HepG2 (cell line): ENCODE measurements around the gene ASB7. TPM values are rescaled to one million over a fixed set of nuclear protein-coding genes. Genes with fewer than 3 reads are reported as not detected.

ENCODE experiments used
- ATAC-seq: fragments of 200-7000 bp; cut with Tn5 transposase; 3 replicates; pipeline ENCODE4 v1.9.1; 2020; ENCODE audit warnings: mild to moderate bottlenecking, moderate library complexity
- Bru-seq: library from RNA; stranded (reverse); fragments of 400-500 nt; gene quantifications from one replicate; lab custom pipeline; 2021; lab: Mats Ljungman, UMichigan
- BruChase-seq, 2 experiments: library from RNA; stranded (reverse); fragments of 400-500 nt; gene quantifications; one replicate each; lab custom pipeline; 2021; lab: Mats Ljungman, UMichigan
- BruUV-seq: library from RNA; stranded (reverse); fragments of 400-500 nt; replicated peaks from 2 replicates; lab custom pipeline; 2021; lab: Mats Ljungman, UMichigan
- CTCF ChIA-PET: fragments of 300-600 bp; formaldehyde crosslinking; extraction: SDS; loops from one replicate; lab custom pipeline; 2021; ENCODE audit warnings: low total read pairs, inconsistent platforms, low intra/inter-chr PET ratio; lab: Yijun Ruan, JAX
- POLR2A ChIA-PET: fragments of 350-600 bp; sonication (Branson Sonifier 250); formaldehyde crosslinking; loops from one replicate; lab custom pipeline; 2020; ENCODE audit warnings: antibody characterized with exemption, inconsistent platforms; lab: Yijun Ruan, JAX
- DNase-seq: peaks from one replicate; pipeline ENCODE4 v3.0.0-alpha.2; 2015; ENCODE audit warnings: low spot score
- FAIRE-seq: peaks from 3 replicates; lab custom pipeline; 2011; peaks lifted over from hg19 to GRCh38; lab: Jason Lieb, UNC
- H2AFZ ChIP-seq: one replicate; pipeline ENCODE4 v1.6.1; 2011; ENCODE audit warnings: low read length, inconsistent platforms
- H3K27ac ChIP-seq: fragments of 300-600 bp; 3 replicates; pipeline ENCODE4 v1.8.0; 2011; ENCODE audit warnings: mixed run types, mild to moderate bottlenecking, mixed read lengths, low read length, inconsistent platforms; ENCODE audit not compliant: insufficient read depth; ENCODE audit errors: extremely low read length
- H3K27me3 ChIP-seq, 2 experiments: fragments of 200-600 bp in 1 of 2; 2 replicates in 1 of 2; 3 replicates in 1 of 2; pipeline versions ENCODE4 v1.6.0 to v1.8.0; 2011; ENCODE audit warnings: low read length in 2 of 2, mild to moderate bottlenecking in 2 of 2, moderate library complexity in 2 of 2, inconsistent platforms in 1 of 2; ENCODE audit not compliant: insufficient read depth in 2 of 2, control insufficient read depth in 1 of 2
- H3K36me3 ChIP-seq, 2 experiments: fragments of 200-600 bp in 1 of 2; replicated peaks in 1 of 2; 2 replicates in 1 of 2; 3 replicates in 1 of 2; pipeline versions ENCODE4 v1.5.1 to v1.8.0; 2011; ENCODE audit warnings: low read length in 2 of 2, inconsistent platforms in 1 of 2; ENCODE audit not compliant: insufficient read depth in 2 of 2, control insufficient read depth in 1 of 2
- H3K4me1 ChIP-seq: 2 replicates; pipeline ENCODE4 v1.5.1; 2012; ENCODE audit warnings: low read length, inconsistent platforms; ENCODE audit not compliant: insufficient read depth
- H3K4me2 ChIP-seq: 2 replicates; pipeline ENCODE4 v1.6.0; 2011; ENCODE audit warnings: low read depth, low read length, inconsistent platforms
- H3K4me3 ChIP-seq, 3 experiments: fragments of 200-600 bp in 1 of 3; sonication (generic), shearing (Covaris generic) in 1 of 3; replicated peaks in 1 of 3; 2 replicates each; pipeline ENCODE4 v1.5.1; 2011 to 2016; ENCODE audit warnings: low read length in 3 of 3, inconsistent platforms in 2 of 3, low read depth in 2 of 3, mild to moderate bottlenecking in 2 of 3, control low read depth in 1 of 3, mixed read lengths in 1 of 3; ENCODE audit not compliant: insufficient read depth in 1 of 3
- H3K79me2 ChIP-seq: one replicate; pipeline ENCODE4 v1.6.1; 2011; ENCODE audit warnings: low read length, inconsistent platforms; ENCODE audit not compliant: insufficient read depth
- H3K9ac ChIP-seq: 2 replicates; pipeline ENCODE4 v1.6.0; 2011; ENCODE audit warnings: mild to moderate bottlenecking, low read depth, low read length, inconsistent platforms; ENCODE audit not compliant: insufficient read depth
- H3K9me3 ChIP-seq: 2 replicates; pipeline ENCODE4 v1.5.1; 2012; ENCODE audit warnings: mild to moderate bottlenecking, low read length
- H4K20me1 ChIP-seq: 2 replicates; pipeline ENCODE4 v1.6.0; 2011; ENCODE audit warnings: inconsistent platforms, mild to moderate bottlenecking, low read length, moderate library complexity; ENCODE audit not compliant: insufficient read depth
- FOXK1 ChIP-seq: sonication (generic); formaldehyde crosslinking; IDR thresholded peaks from 2 replicates; pipeline ENCODE4 v1.4.0; 2020; ENCODE audit warnings: low read depth, missing genetic modification reagents, borderline replicate concordance
- GATAD1 ChIP-seq: IDR thresholded peaks from 2 replicates; pipeline ENCODE4 v1.6.1; 2016; ENCODE audit warnings: missing genetic modification reagents, missing compliant biosample characterization
- HNRNPLL ChIP-seq: fragments of 200-400 bp; formaldehyde crosslinking; IDR thresholded peaks from 2 replicates; pipeline ENCODE4 v1.6.1; 2017; ENCODE audit warnings: mild to moderate bottlenecking, low read depth, low read length; ENCODE audit not compliant: poor library complexity, severe bottlenecking
- IRF2 ChIP-seq: IDR thresholded peaks from 2 replicates; pipeline ENCODE4 v1.6.1; 2018; ENCODE audit warnings: missing genetic modification reagents, missing compliant biosample characterization
- JDP2 ChIP-seq: sonication (generic); formaldehyde crosslinking; IDR thresholded peaks from 2 replicates; pipeline ENCODE4 v1.8.1; 2022; ENCODE audit warnings: missing genetic modification reagents, borderline replicate concordance
- JUN ChIP-seq: sonication (generic); formaldehyde crosslinking; IDR thresholded peaks from 2 replicates; pipeline ENCODE4 v1.4.0; 2020; ENCODE audit warnings: mild to moderate bottlenecking, missing genetic modification reagents
- KDM5A ChIP-seq: fragments of 200-600 bp; sonication (generic); IDR thresholded peaks from 2 replicates; pipeline ENCODE4 v1.7.0; 2018; ENCODE audit warnings: antibody characterized with exemption, mild to moderate bottlenecking, low read length, borderline replicate concordance
- KDM5B ChIP-seq: sonication (generic); formaldehyde crosslinking; IDR thresholded peaks from 2 replicates; pipeline ENCODE4 v1.4.0; 2020; ENCODE audit warnings: missing genetic modification reagents, mild to moderate bottlenecking, borderline replicate concordance
- MAZ ChIP-seq, 2 experiments: sonication (generic) in 1 of 2; formaldehyde crosslinking in 1 of 2; IDR thresholded peaks; 2 replicates each; pipeline versions ENCODE4 v1.5.0 to v1.6.1; 2012 to 2020; ENCODE audit warnings: low read depth in 2 of 2, mild to moderate bottlenecking in 2 of 2, borderline replicate concordance in 1 of 2, improper control_type of control experiment in 1 of 2, low read length in 1 of 2, missing genetic modification reagents in 1 of 2, moderate library complexity in 1 of 2
- MIER2 ChIP-seq: IDR thresholded peaks from 2 replicates; pipeline ENCODE4 v1.6.1; 2016; ENCODE audit warnings: missing biosample characterization, missing genetic modification reagents
- MIER3 ChIP-seq: IDR thresholded peaks from 2 replicates; pipeline ENCODE4 v1.6.1; 2016; ENCODE audit warnings: missing compliant biosample characterization, borderline replicate concordance
- MIXL1 ChIP-seq: IDR thresholded peaks from 2 replicates; pipeline ENCODE4 v1.6.1; 2016
- NR3C1 ChIP-seq: sonication (generic); formaldehyde crosslinking; IDR thresholded peaks from 2 replicates; pipeline ENCODE4 v1.4.0; 2020; ENCODE audit warnings: missing genetic modification reagents
- U2AF2 ChIP-seq: fragments of 200-400 bp; formaldehyde crosslinking; IDR thresholded peaks from 2 replicates; pipeline ENCODE4 v1.6.1; 2017; ENCODE audit warnings: low read depth, mild to moderate bottlenecking, low read length
- YY1 ChIP-seq: IDR thresholded peaks from 2 replicates; pipeline ENCODE4 v1.6.1; 2011; ENCODE audit warnings: low read length, low read depth, moderate library complexity, mild to moderate bottlenecking; ENCODE audit not compliant: insufficient read depth, insufficient replicate concordance
- ZFY ChIP-seq: sonication (generic); formaldehyde crosslinking; IDR thresholded peaks from 2 replicates; pipeline ENCODE4 v1.4.0; 2020; ENCODE audit warnings: missing genetic modification reagents
- ZNF788 ChIP-seq: sonication (generic); formaldehyde crosslinking; IDR thresholded peaks from 2 replicates; pipeline ENCODE4 v1.5.0; 2020; ENCODE audit warnings: mild to moderate bottlenecking, missing genetic modification reagents, borderline replicate concordance
- ZSCAN31 ChIP-seq: sonication (generic); formaldehyde crosslinking; IDR thresholded peaks from 2 replicates; pipeline ENCODE4 v1.5.0; 2020; ENCODE audit warnings: low read depth, mild to moderate bottlenecking, missing genetic modification reagents
- WGBS: methylation state at CpG from one replicate; pipeline ENCODE4 v1.1.6; 2017; ENCODE audit warnings: low lambda C conversion rate; 5-methylcytosine and 5-hydroxymethylcytosine counted together
- in situ Hi-C: cut with HindIII; loops from 2 replicates; pipeline ENCODE4 v1.10.0; 2017; ENCODE audit warnings: low pct_unique_long_range_greater_than_20kb; ENCODE audit not compliant: extremely low pct_ligation_motif_present
- intact Hi-C: fragments of 100-400 bp; cut with micrococcal nuclease; formaldehyde crosslinking; loops from one replicate; pipeline ENCODE4 v1.10.0; 2022; ENCODE audit not compliant: unreplicated experiment
- long read RNA-seq, 2 experiments: library from RNA in 1 of 2; library from polyadenylated mRNA in 1 of 2; stranded (forward) in 1 of 2; unstranded in 1 of 2; transcript quantifications; one replicate each; pipeline ENCODE4 v2.0.0, GENCODE V29; 2019 to 2022
- polyA minus RNA-seq, 3 experiments: library from RNA; depleted of rRNA, polyadenylated mRNA; stranded (reverse); fragments of >200 nt; gene quantifications; 2 replicates each; pipeline ENCODE4 v1.2.3, GENCODE V29; 2011; ENCODE audit warnings: low replicate concordance in 1 of 3
- polyA plus RNA-seq, 8 experiments: library from polyadenylated mRNA; depleted of rRNA in 3 of 8; stranded (reverse) in 7 of 8; unstranded in 1 of 8; fragments of >200 nt; fragmentation: Illumina TruSeq in 4 of 8; extraction: Trizol in 4 of 8; gene quantifications; 2 replicates each; pipeline versions ENCODE4 v1.2.1 to v1.2.3, GENCODE V29; 2011 to 2016; ENCODE audit warnings: low read depth in 4 of 8, missing spikeins in 1 of 8, mixed read lengths in 1 of 8; ENCODE audit not compliant: insufficient read depth in 1 of 8
- total RNA-seq, 5 experiments: library from RNA; depleted of rRNA; stranded (reverse); fragments of >200 nt; fragmentation: Illumina TruSeq; extraction: Trizol; gene quantifications; 2 replicates each; pipeline ENCODE4 v1.2.3, GENCODE V29; 2016; ENCODE audit warnings: low read depth in 1 of 5

ASB7 gene
- total RNA-seq (2016; rRNA removed; fragmentation: Illumina TruSeq; extraction: Trizol) (12.1 and 15.2 TPM in 2 replicates), polyA plus RNA-seq (2011; rRNA removed) (7.7 and 8.3 TPM in 2 replicates), polyA minus RNA-seq (2011; rRNA and poly(A)+ RNA removed; ENCODE audit: low replicate concordance) (14.1 and 28.8 TPM in 2 replicates), Bru-seq, nascent RNA (percentile 86 among the genes with signal in this experiment), BruChase-seq, experiment 1, labeled RNA remaining after a 6-hour chase (percentile 71 among the genes with signal in this experiment), BruChase-seq, experiment 2, labeled RNA remaining after a 2-hour chase (percentile 82 among the genes with signal in this experiment)
- total RNA-seq (2016; cell fraction: cytosol; rRNA removed; fragmentation: Illumina TruSeq; extraction: Trizol; ENCODE audit: low read depth) = 3.5 and 3.6 TPM in 2 replicates
- 12.5 and 13.8 TPM in 2 replicates for total RNA-seq (2016; cell fraction: insoluble cytoplasmic fraction; rRNA removed; fragmentation: Illumina TruSeq; extraction: Trizol)
- 7.2 and 7.8 TPM in 2 replicates for total RNA-seq (2016; cell fraction: membrane; rRNA removed; fragmentation: Illumina TruSeq; extraction: Trizol)
- total RNA-seq (2016; cell fraction: nucleus; rRNA removed; fragmentation: Illumina TruSeq; extraction: Trizol) = 13.1 and 13.4 TPM in 2 replicates
- polyA plus RNA-seq (2011; cell fraction: cytosol; rRNA removed) = 6.0 and 6.7 TPM in 2 replicates
- 6.9 and 7.6 TPM in 2 replicates for polyA plus RNA-seq (2011; cell fraction: nucleus; rRNA removed)
- 5.3 and 5.7 TPM in 2 replicates for polyA plus RNA-seq (2012)
- 0.51 and 0.92 TPM in 2 replicates for polyA plus RNA-seq (2016; cell fraction: cytosol; fragmentation: Illumina TruSeq; extraction: Trizol; ENCODE audit: low read depth)
- 10.5 and 11.4 TPM in 2 replicates for polyA plus RNA-seq (2016; cell fraction: insoluble cytoplasmic fraction; fragmentation: Illumina TruSeq; extraction: Trizol; ENCODE audit: low read depth)
- polyA plus RNA-seq (2016; cell fraction: membrane; fragmentation: Illumina TruSeq; extraction: Trizol; ENCODE audit: low read depth) = 2.8 and 3.0 TPM in 2 replicates
- polyA plus RNA-seq (2016; cell fraction: nucleus; fragmentation: Illumina TruSeq; extraction: Trizol; ENCODE audit: insufficient read depth, low read depth) = 12.7 and 13.0 TPM in 2 replicates
- polyA minus RNA-seq (2011; cell fraction: cytosol; rRNA and poly(A)+ RNA removed) = 8.4 and 10.1 TPM in 2 replicates
- polyA minus RNA-seq (2011; cell fraction: nucleus; rRNA and poly(A)+ RNA removed) = 25.6 and 30.2 TPM in 2 replicates
- long read RNA-seq, experiment 1, full-length matches to known transcripts = 8 of 10 reads
- long read RNA-seq, experiment 1, partial matches to known transcripts = 0 of 10 reads
- long read RNA-seq, experiment 1, other reads (novel, unspliced or antisense) = 2 of 10 reads
- long read RNA-seq, experiment 2, partial matches to known transcripts = 20 of 21 reads
- long read RNA-seq, experiment 2, other reads (novel, unspliced or antisense) = 1 of 21 reads

GRCh38 chr15:100602064-100602822 lies at the start of gene ASB7, which contains the start of gene LINS1:
Gene ASB7, plus strand, starts transcription at chr15:100602589. Its CDS starts 9,628 bp downstream, at chr15:100612217.
Gene LINS1, minus strand, starts transcription at chr15:100602184. Its CDS starts 21,342 bp downstream, at chr15:100580842.
- under 1% methylated on average over 29 of the region's 51 CpGs for WGBS
- POLR2A ChIA-PET = interaction anchor here (0.7 to 1.4 kb wide), 6 partner anchors 8 to 468 kb away, joined by 3 to 5 read pairs (median 4); no protein-coding TSS in a partner anchor
- peak within 1 kb of the TSS; percentile 71 for H3K27ac ChIP-seq
- H3K36me3 ChIP-seq = peaks cover 0 to 12% of the 10 kb centered on the region in 2 experiments; a peak in 2 of 5 replicates
- H3K9ac ChIP-seq = peak within 1 kb of the TSS; percentile 86
- FAIRE-seq (peak; percentile 90), DNase-seq (peak; percentile 100), ATAC-seq (peak; percentile 96)
- intact Hi-C loops (loop anchor here (1.0 kb wide), 1 partner anchor 252 kb away; no protein-coding TSS in a partner anchor), in situ Hi-C loops (loop anchor here (10.0 kb wide), 1 partner anchor 247 kb away; no protein-coding TSS in a partner anchor)
- H3K27me3 ChIP-seq = no peaks in the 10 kb centered on the region; a peak in 1 of 5 replicates
- CTCF ChIA-PET = no interaction called here
- H3K4me3 ChIP-seq = peak within 1 kb of the TSS; percentile 85 to 99 (median 99)
- H3K4me1 ChIP-seq = peaks cover 54% of the 10 kb centered on the region
- H3K4me2 ChIP-seq = peak within 1 kb of the TSS; percentile 94
- no peaks in the 10 kb centered on the region for H3K9me3 ChIP-seq
- peak within 1 kb of the TSS; percentile 9 for H2AFZ ChIP-seq
- H4K20me1 ChIP-seq = no peaks in the 10 kb centered on the region
- no TSS peak for BruUV-seq
- H3K79me2 ChIP-seq = peaks cover 82% of the 10 kb centered on the region
- TF ChIP-seq IRF2 (peak; percentile 87), HNRNPLL (peak; percentile 81), JDP2 (CRISPR knock-in tag) (no peak), NR3C1 (no peak), MIER2 (CRISPR knock-in tag) (peak; percentile 10; the same call in 1 of the 2 replicates), KDM5B (CRISPR knock-in tag) (no peak), MIER3 (CRISPR knock-in tag) (peak; percentile 45; the same call in 1 of the 2 replicates), ZSCAN31 (no peak; the same call in 1 of the 2 replicates), JUN (CRISPR knock-in tag) (peak; percentile 47; the same call in 1 of the 2 replicates), KDM5A (peak; percentile 92; the same call in 1 of the 2 replicates), MAZ (IDR thresholded peaks at IDR 0.05; ENCODE audit: borderline replicate concordance, low read depth, low read length) (peak; percentile 100), MAZ (CRISPR knock-in tag; IDR thresholded peaks at IDR 0.05; ENCODE audit: low read depth) (peak; percentile 100), U2AF2 (peak; percentile 39; the same call in 1 of the 2 replicates), GATAD1 (CRISPR knock-in tag) (peak; percentile 92), ZFY (CRISPR knock-in tag) (peak; percentile 69), MIXL1 (CRISPR knock-in tag) (no peak), ZNF788 (CRISPR knock-in tag) (peak; percentile 54; the same call in 1 of the 2 replicates), FOXK1 (CRISPR knock-in tag) (peak; percentile 71), YY1 (peak; percentile 89)
